Uterus (tissue), 2 donors: ENCODE measurements around the gene PWWP2B.

ENCODE experiments used
- POLR2A ChIP-seq, 2 donors: fragments of 450-650 bp; IDR thresholded peaks; one replicate each; pipeline ENCODE4 v1.6.1; 2016; ENCODE audit warnings: antibody characterized with exemption in 2 of 2, mild to moderate bottlenecking in 1 of 2, moderate library complexity in 1 of 2
- TF ChIP-seq, protein P1 (sequence below), 4 experiments: fragments of 200-600 bp in 2 of 4; fragments of 450-650 bp in 2 of 4; sonication (generic) in 2 of 4; IDR thresholded peaks; one replicate each; pipeline ENCODE4 v1.5.1; 2016 to 2019; ENCODE audit warnings: antibody characterized with exemption in 4 of 4, mild to moderate bottlenecking in 2 of 4, moderate library complexity in 1 of 4

DNA sequence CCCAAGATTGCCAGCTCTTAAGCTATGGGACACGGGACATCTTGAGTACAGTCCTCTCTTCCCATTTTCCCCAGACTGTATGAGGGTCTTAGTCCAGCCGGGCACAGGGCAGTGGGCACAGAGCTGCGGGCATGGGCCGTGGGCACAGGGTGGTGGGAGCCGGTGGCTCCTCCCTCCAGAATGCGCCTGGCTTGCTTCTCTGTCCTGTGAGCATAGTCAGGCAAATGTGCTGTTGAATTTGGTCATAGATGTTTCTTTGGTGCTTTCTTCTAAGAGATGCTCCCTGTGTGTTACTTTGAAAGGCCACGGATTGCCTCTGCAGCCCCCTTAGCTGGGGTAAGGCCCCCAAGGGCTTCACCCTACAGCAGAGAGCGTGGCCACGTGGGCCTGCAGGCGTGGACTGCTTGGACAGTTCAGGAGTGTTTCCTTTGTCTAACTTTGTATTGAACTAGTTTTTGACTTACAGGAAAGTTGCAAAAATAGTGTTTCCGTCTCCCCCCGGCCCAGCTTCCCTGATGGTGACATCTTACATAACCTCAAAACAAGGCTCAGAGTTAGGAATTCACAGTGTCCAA, 40.3 kb upstream of the PWWP2B start:
- TF ChIP-seq, protein P1, sequence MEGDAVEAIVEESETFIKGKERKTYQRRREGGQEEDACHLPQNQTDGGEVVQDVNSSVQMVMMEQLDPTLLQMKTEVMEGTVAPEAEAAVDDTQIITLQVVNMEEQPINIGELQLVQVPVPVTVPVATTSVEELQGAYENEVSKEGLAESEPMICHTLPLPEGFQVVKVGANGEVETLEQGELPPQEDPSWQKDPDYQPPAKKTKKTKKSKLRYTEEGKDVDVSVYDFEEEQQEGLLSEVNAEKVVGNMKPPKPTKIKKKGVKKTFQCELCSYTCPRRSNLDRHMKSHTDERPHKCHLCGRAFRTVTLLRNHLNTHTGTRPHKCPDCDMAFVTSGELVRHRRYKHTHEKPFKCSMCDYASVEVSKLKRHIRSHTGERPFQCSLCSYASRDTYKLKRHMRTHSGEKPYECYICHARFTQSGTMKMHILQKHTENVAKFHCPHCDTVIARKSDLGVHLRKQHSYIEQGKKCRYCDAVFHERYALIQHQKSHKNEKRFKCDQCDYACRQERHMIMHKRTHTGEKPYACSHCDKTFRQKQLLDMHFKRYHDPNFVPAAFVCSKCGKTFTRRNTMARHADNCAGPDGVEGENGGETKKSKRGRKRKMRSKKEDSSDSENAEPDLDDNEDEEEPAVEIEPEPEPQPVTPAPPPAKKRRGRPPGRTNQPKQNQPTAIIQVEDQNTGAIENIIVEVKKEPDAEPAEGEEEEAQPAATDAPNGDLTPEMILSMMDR (IDR thresholded peaks at IDR 0.05) = no peak
- no peak for TF ChIP-seq POLR2A (IDR thresholded peaks at IDR 0.05)
